HepG2 (cell line): ENCODE results near the gene CFTR. TPM values are rescaled to one million over a fixed set of nuclear protein-coding genes. Genes with fewer than 3 reads are reported as not detected.

Source experiments
- ATAC-seq: fragments of 200-7000 bp; cut with Tn5 transposase; 3 replicates; pipeline ENCODE4 v1.9.1; 2020; ENCODE audit warnings: mild to moderate bottlenecking, moderate library complexity
- BruUV-seq: library from RNA; stranded (reverse); fragments of 400-500 nt; replicated peaks from 2 replicates; lab custom pipeline; 2021; lab: Mats Ljungman, UMichigan
- CTCF ChIA-PET: fragments of 300-600 bp; formaldehyde crosslinking; extraction: SDS; loops from one replicate; lab custom pipeline; 2021; ENCODE audit warnings: low total read pairs, inconsistent platforms, low intra/inter-chr PET ratio; lab: Yijun Ruan, JAX
- POLR2A ChIA-PET: fragments of 350-600 bp; sonication (Branson Sonifier 250); formaldehyde crosslinking; loops from one replicate; lab custom pipeline; 2020; ENCODE audit warnings: antibody characterized with exemption, inconsistent platforms; lab: Yijun Ruan, JAX
- DNase-seq: peaks from one replicate; pipeline ENCODE4 v3.0.0-alpha.2; 2015; ENCODE audit warnings: low spot score
- FAIRE-seq: peaks from 3 replicates; lab custom pipeline; 2011; peaks lifted over from hg19 to GRCh38; lab: Jason Lieb, UNC
- H2AFZ ChIP-seq: one replicate; pipeline ENCODE4 v1.6.1; 2011; ENCODE audit warnings: low read length, inconsistent platforms
- H3K27ac ChIP-seq: fragments of 300-600 bp; 3 replicates; pipeline ENCODE4 v1.8.0; 2011; ENCODE audit warnings: mixed run types, mild to moderate bottlenecking, mixed read lengths, low read length, inconsistent platforms; ENCODE audit not compliant: insufficient read depth; ENCODE audit errors: extremely low read length
- H3K27me3 ChIP-seq, 2 experiments: fragments of 200-600 bp in 1 of 2; 2 replicates in 1 of 2; 3 replicates in 1 of 2; pipeline versions ENCODE4 v1.6.0 to v1.8.0; 2011; ENCODE audit warnings: low read length in 2 of 2, mild to moderate bottlenecking in 2 of 2, moderate library complexity in 2 of 2, inconsistent platforms in 1 of 2; ENCODE audit not compliant: insufficient read depth in 2 of 2, control insufficient read depth in 1 of 2
- H3K36me3 ChIP-seq, 2 experiments: fragments of 200-600 bp in 1 of 2; replicated peaks in 1 of 2; 2 replicates in 1 of 2; 3 replicates in 1 of 2; pipeline versions ENCODE4 v1.5.1 to v1.8.0; 2011; ENCODE audit warnings: low read length in 2 of 2, inconsistent platforms in 1 of 2; ENCODE audit not compliant: insufficient read depth in 2 of 2, control insufficient read depth in 1 of 2
- H3K4me1 ChIP-seq: 2 replicates; pipeline ENCODE4 v1.5.1; 2012; ENCODE audit warnings: low read length, inconsistent platforms; ENCODE audit not compliant: insufficient read depth
- H3K4me2 ChIP-seq: 2 replicates; pipeline ENCODE4 v1.6.0; 2011; ENCODE audit warnings: low read depth, low read length, inconsistent platforms
- H3K4me3 ChIP-seq, 3 experiments: fragments of 200-600 bp in 1 of 3; sonication (generic), shearing (Covaris generic) in 1 of 3; replicated peaks in 1 of 3; 2 replicates each; pipeline ENCODE4 v1.5.1; 2011 to 2016; ENCODE audit warnings: low read length in 3 of 3, inconsistent platforms in 2 of 3, low read depth in 2 of 3, mild to moderate bottlenecking in 2 of 3, control low read depth in 1 of 3, mixed read lengths in 1 of 3; ENCODE audit not compliant: insufficient read depth in 1 of 3
- H3K79me2 ChIP-seq: one replicate; pipeline ENCODE4 v1.6.1; 2011; ENCODE audit warnings: low read length, inconsistent platforms; ENCODE audit not compliant: insufficient read depth
- H3K9ac ChIP-seq: 2 replicates; pipeline ENCODE4 v1.6.0; 2011; ENCODE audit warnings: mild to moderate bottlenecking, low read depth, low read length, inconsistent platforms; ENCODE audit not compliant: insufficient read depth
- H3K9me3 ChIP-seq: 2 replicates; pipeline ENCODE4 v1.5.1; 2012; ENCODE audit warnings: mild to moderate bottlenecking, low read length
- H4K20me1 ChIP-seq: 2 replicates; pipeline ENCODE4 v1.6.0; 2011; ENCODE audit warnings: inconsistent platforms, mild to moderate bottlenecking, low read length, moderate library complexity; ENCODE audit not compliant: insufficient read depth
- ATF2 ChIP-seq: sonication (generic); formaldehyde crosslinking; IDR thresholded peaks from 2 replicates; pipeline ENCODE4 v1.4.0; 2020; ENCODE audit warnings: missing genetic modification reagents
- CEBPG ChIP-seq: IDR thresholded peaks from 2 replicates; pipeline ENCODE4 v1.6.1; 2016
- GABPA ChIP-seq, 2 experiments: IDR thresholded peaks; 2 replicates each; pipeline ENCODE4 v1.6.1; 2011 to 2016; ENCODE audit warnings: low read depth in 2 of 2, low read length in 1 of 2, missing biosample characterization in 1 of 2, missing genetic modification characterization in 1 of 2
- IKZF4 ChIP-seq: sonication (generic); formaldehyde crosslinking; IDR thresholded peaks from 2 replicates; pipeline ENCODE4 v1.5.1; 2020; ENCODE audit warnings: borderline replicate concordance, mild to moderate bottlenecking, low read depth, missing genetic modification reagents; ENCODE audit errors: not compliant biosample characterization
- MZF1 ChIP-seq: sonication (generic); formaldehyde crosslinking; IDR thresholded peaks from 2 replicates; pipeline ENCODE4 v1.8.1; 2023; ENCODE audit warnings: mild to moderate bottlenecking, missing genetic modification reagents, borderline replicate concordance
- NR0B2 ChIP-seq: sonication (generic); formaldehyde crosslinking; IDR thresholded peaks from 2 replicates; pipeline ENCODE4 v1.4.0; 2020; ENCODE audit warnings: mild to moderate bottlenecking, missing genetic modification reagents
- NR2F2 ChIP-seq: IDR thresholded peaks from 2 replicates; pipeline ENCODE4 v1.6.1; 2012; ENCODE audit warnings: low read depth, inconsistent platforms, borderline replicate concordance
- RORA ChIP-seq: sonication (generic); formaldehyde crosslinking; IDR thresholded peaks from 2 replicates; pipeline ENCODE4 v1.5.0; 2020; ENCODE audit warnings: mild to moderate bottlenecking, missing genetic modification reagents, moderate library complexity
- RXRB ChIP-seq: IDR thresholded peaks from 2 replicates; pipeline ENCODE4 v1.6.1; 2016; ENCODE audit warnings: borderline replicate concordance, missing genetic modification reagents, missing compliant biosample characterization
- SMARCE1 ChIP-seq: fragments of 450-650 bp; IDR thresholded peaks from 2 replicates; pipeline ENCODE4 v1.6.1; 2017; ENCODE audit warnings: borderline replicate concordance
- ZHX1 ChIP-seq: sonication (generic); formaldehyde crosslinking; IDR thresholded peaks from 2 replicates; pipeline ENCODE4 v1.8.1; 2022; ENCODE audit warnings: low read depth, mild to moderate bottlenecking, missing genetic modification reagents
- ZMYM2 ChIP-seq: sonication (generic); formaldehyde crosslinking; IDR thresholded peaks from 2 replicates; pipeline ENCODE4 v1.8.0; 2022; ENCODE audit warnings: mild to moderate bottlenecking, missing genetic modification reagents
- ZNF30 ChIP-seq: sonication (generic); formaldehyde crosslinking; IDR thresholded peaks from 2 replicates; pipeline ENCODE4 v1.5.0; 2020; ENCODE audit warnings: mild to moderate bottlenecking, missing genetic modification reagents
- ZNF343 ChIP-seq: sonication (generic); formaldehyde crosslinking; IDR thresholded peaks from 2 replicates; pipeline ENCODE4 v1.4.0; 2020; ENCODE audit warnings: mild to moderate bottlenecking, missing genetic modification reagents
- ZNF558 ChIP-seq: sonication (generic); formaldehyde crosslinking; IDR thresholded peaks from 2 replicates; pipeline ENCODE4 v1.9.0; 2022; ENCODE audit warnings: mild to moderate bottlenecking, missing genetic modification reagents, borderline replicate concordance
- ZNF772 ChIP-seq: sonication (generic); formaldehyde crosslinking; IDR thresholded peaks from 2 replicates; pipeline ENCODE4 v1.5.0; 2020; ENCODE audit warnings: mild to moderate bottlenecking, missing genetic modification reagents
- ZNF883 ChIP-seq: sonication (generic); formaldehyde crosslinking; IDR thresholded peaks from 2 replicates; pipeline ENCODE4 v1.5.1; 2020; ENCODE audit warnings: mild to moderate bottlenecking, missing genetic modification reagents; ENCODE audit errors: not compliant biosample characterization
- ZZZ3 ChIP-seq: sonication (generic); formaldehyde crosslinking; IDR thresholded peaks from 2 replicates; pipeline ENCODE4 v1.4.0; 2020; ENCODE audit warnings: missing genetic modification reagents, mild to moderate bottlenecking, borderline replicate concordance
- WGBS: methylation state at CpG from one replicate; pipeline ENCODE4 v1.1.6; 2017; ENCODE audit warnings: low lambda C conversion rate; 5-methylcytosine and 5-hydroxymethylcytosine counted together
- in situ Hi-C: cut with HindIII; loops from 2 replicates; pipeline ENCODE4 v1.10.0; 2017; ENCODE audit warnings: low pct_unique_long_range_greater_than_20kb; ENCODE audit not compliant: extremely low pct_ligation_motif_present
- intact Hi-C: fragments of 100-400 bp; cut with micrococcal nuclease; formaldehyde crosslinking; loops from one replicate; pipeline ENCODE4 v1.10.0; 2022; ENCODE audit not compliant: unreplicated experiment
- polyA plus RNA-seq, 8 experiments: library from polyadenylated mRNA; depleted of rRNA in 3 of 8; stranded (reverse) in 7 of 8; unstranded in 1 of 8; fragments of >200 nt; fragmentation: Illumina TruSeq in 4 of 8; extraction: Trizol in 4 of 8; gene quantifications; 2 replicates each; pipeline versions ENCODE4 v1.2.1 to v1.2.3, GENCODE V29; 2011 to 2016; ENCODE audit warnings: low read depth in 4 of 8, missing spikeins in 1 of 8, mixed read lengths in 1 of 8; ENCODE audit not compliant: insufficient read depth in 1 of 8
- total RNA-seq, 5 experiments: library from RNA; depleted of rRNA; stranded (reverse); fragments of >200 nt; fragmentation: Illumina TruSeq; extraction: Trizol; gene quantifications; 2 replicates each; pipeline ENCODE4 v1.2.3, GENCODE V29; 2016; ENCODE audit warnings: low read depth in 1 of 5

CFTR gene
- total and polyA plus RNA-seq, 2 of the 13 experiments (the other 11 are each of a cell fraction or from before 2014, with no cell fraction given), result not detected

GRCh38 chr7:117674617-117675016 lies 194.8 kb downstream of the CFTR start (continued):
- TF ChIP-seq ZHX1 (CRISPR knock-in tag) (no peak), RXRB (CRISPR knock-in tag) (no peak), IKZF4 (CRISPR knock-in tag) (no peak)

- Histone ChIP-seq H3K9ac (no peak overlapping the region), H3K4me2 (no peak overlapping the region), H3K9me3 (no peaks in the 10 kb centered on the region), H4K20me1 (no peaks in the 10 kb centered on the region), H3K4me1 (no peaks in the 10 kb centered on the region), H3K27me3 (peaks cover 0 to 6% of the 10 kb centered on the region in 2 experiments; a peak in 1 of 5 replicates), H3K36me3 (no peaks in the 10 kb centered on the region), H3K4me3 (no peak overlapping the region), H2AFZ (no peak overlapping the region), H3K79me2 (no peaks in the 10 kb centered on the region), H3K27ac (no peak overlapping the region)
- CTCF ChIA-PET, result no interaction called here
- no TSS peak for BruUV-seq
- in situ Hi-C loops (no loop called here), intact Hi-C loops (no loop called here)
- no peak for DNase-seq
- POLR2A ChIA-PET, result no interaction called here
- WGBS, result 0% methylated on average over 3 of the region's 3 CpGs
- ATAC-seq, result no peak
- FAIRE-seq, result no peak
- no peak for TF ChIP-seq ZNF883 (CRISPR knock-in tag)
- no peak for TF ChIP-seq NR2F2
- no peak for TF ChIP-seq CEBPG (CRISPR knock-in tag)
- TF ChIP-seq ZZZ3, result no peak
- TF ChIP-seq NR0B2 (CRISPR knock-in tag), result no peak
- TF ChIP-seq MZF1 (CRISPR knock-in tag), result no peak
- TF ChIP-seq GABPA (IDR thresholded peaks at IDR 0.05; ENCODE audit: low read depth, low read length), result no peak
- TF ChIP-seq GABPA (CRISPR knock-in tag; IDR thresholded peaks at IDR 0.05; ENCODE audit: low read depth), result no peak
- TF ChIP-seq ZMYM2 (CRISPR knock-in tag), result no peak
- TF ChIP-seq ATF2 (CRISPR knock-in tag), result no peak
- no peak for TF ChIP-seq ZNF772
- no peak for TF ChIP-seq ZNF343
- no peak for TF ChIP-seq ZNF558
- no peak for TF ChIP-seq SMARCE1
- no peak for TF ChIP-seq RORA (CRISPR knock-in tag)
- no peak for TF ChIP-seq ZNF30 (CRISPR knock-in tag)
Measured at GRCh38 chr7:117675497-117676435, 195.9 kb downstream of the CFTR start.
